Cardiac fibroblast (primary cell): Measurements from ENCODE around the gene RPS16.
"Not testable (repeated sequence)": the region's sequence is repeated elsewhere in the genome, so short reads cannot be mapped to it uniquely, and the experiment has no call there.

Experiments used
- DNase-seq, 2 donors: peaks; one replicate each; pipeline versions ENCODE4 v3.0.0 to v3.0.0-alpha.2; 2010; ENCODE audit warnings: low read depth in 2 of 2
- H3K4me3 ChIP-seq, 2 donors: replicated peaks in 1 of 2; 1 replicate in 1 of 2; 2 replicates in 1 of 2; pipeline ENCODE4 v1.5.1; 2011; ENCODE audit warnings: low read depth in 2 of 2, low read length in 2 of 2, mild to moderate bottlenecking in 2 of 2, moderate library complexity in 1 of 2
- TF ChIP-seq, protein P1 (sequence below): IDR thresholded peaks from one replicate; pipeline ENCODE4 v1.5.1; 2011; ENCODE audit warnings: low read depth, mild to moderate bottlenecking, low read length, inconsistent platforms

The RPS16 gene

DNA sequence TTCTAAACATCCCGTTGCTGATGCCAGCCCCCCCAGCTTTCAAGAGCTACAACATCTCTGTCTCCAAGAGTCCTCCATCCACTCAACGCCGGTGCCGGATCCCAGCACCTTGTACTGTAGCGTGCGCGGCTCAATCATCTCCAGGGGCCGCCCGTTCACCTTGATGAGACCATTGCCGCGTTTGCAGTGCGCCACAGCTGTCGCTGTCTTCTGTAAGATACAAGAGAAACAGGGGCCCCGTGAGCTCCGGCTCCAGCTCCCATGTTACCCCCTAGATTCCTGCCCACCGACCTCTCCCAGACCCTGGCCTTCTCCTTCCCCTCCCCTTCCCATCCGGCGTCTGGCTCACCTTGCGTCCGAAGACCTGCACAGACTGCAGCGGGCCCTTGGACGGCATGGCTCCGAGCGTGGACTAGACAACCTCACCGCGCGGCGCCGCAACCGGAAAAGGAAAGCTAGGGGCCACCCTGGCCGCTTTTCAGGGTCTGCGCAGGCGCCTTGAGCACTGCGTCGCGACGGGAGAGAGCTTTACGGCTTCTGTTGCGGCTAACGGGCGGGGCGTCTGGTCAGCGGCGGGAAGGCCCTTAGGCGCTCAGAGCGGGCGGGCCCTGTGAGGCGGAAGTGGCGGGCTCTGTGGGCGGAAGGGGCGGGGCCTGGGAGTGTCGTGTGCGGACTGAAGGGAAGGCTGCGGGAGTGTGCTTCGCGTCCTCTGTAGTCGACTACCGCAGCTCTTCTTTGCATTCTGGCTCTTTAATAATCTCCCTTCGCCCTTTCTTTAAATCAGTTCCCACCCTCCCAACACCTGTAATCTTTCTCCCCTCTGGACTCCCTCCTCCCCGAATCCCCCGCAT lies at the start of gene RPS16:
TSS of gene RPS16 (minus strand) at position 451 of the 851 bp plus-strand sequence. CDS start at position 397, 54 bp downstream.
- DNase-seq = peak; percentile 98 to 99
- TF ChIP-seq, protein P1, sequence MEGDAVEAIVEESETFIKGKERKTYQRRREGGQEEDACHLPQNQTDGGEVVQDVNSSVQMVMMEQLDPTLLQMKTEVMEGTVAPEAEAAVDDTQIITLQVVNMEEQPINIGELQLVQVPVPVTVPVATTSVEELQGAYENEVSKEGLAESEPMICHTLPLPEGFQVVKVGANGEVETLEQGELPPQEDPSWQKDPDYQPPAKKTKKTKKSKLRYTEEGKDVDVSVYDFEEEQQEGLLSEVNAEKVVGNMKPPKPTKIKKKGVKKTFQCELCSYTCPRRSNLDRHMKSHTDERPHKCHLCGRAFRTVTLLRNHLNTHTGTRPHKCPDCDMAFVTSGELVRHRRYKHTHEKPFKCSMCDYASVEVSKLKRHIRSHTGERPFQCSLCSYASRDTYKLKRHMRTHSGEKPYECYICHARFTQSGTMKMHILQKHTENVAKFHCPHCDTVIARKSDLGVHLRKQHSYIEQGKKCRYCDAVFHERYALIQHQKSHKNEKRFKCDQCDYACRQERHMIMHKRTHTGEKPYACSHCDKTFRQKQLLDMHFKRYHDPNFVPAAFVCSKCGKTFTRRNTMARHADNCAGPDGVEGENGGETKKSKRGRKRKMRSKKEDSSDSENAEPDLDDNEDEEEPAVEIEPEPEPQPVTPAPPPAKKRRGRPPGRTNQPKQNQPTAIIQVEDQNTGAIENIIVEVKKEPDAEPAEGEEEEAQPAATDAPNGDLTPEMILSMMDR = no peak
- H3K4me3 ChIP-seq = peak within 1 kb of the TSS; percentile 93 to 98

DNA sequence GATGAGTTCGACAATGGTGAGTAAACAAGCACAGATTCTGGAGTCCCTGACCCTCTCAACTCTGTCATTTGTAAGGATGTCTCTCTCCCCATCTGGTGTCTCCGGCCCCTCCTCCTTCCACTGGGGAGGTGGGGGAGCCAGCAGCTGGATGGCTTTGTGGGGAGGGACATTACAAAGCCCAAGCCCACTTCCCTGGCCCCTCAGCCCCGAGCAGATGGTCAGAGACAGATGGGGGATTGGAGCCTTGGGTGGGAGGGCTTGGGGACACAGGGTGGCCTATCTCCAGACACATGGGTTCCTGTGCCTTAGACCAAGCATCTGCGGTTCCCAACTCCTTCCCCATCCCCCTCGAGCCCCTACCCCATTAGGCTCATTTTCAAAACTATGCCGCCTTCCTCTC lies 47.4 kb upstream of the RPS16 start:
- no peak overlapping the region for H3K4me3 ChIP-seq
- DNase-seq = no peak
- TF ChIP-seq, protein P1 = no peak

DNA sequence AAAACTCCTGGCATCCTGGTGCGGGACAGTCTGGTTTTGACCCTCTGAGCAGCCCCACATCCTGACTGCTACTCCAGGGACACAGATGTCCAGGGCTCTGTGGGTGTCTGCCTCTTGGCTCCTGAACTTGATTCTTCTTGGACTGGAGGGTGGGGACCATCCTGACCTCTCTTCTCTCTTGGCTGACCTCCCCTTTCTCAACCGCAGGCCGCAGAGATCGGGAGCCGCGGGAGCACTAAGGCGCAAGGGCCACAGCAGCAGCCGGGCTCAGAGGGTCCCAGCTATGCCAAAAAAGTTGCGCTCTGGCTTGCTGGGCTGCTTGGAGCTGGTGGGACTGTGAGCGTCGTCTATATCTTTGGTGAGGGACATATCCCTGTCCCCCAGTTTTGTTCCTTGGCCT lies 45.9 kb upstream of the RPS16 start:
- no peak for DNase-seq
- TF ChIP-seq, protein P1 = no peak

DNA sequence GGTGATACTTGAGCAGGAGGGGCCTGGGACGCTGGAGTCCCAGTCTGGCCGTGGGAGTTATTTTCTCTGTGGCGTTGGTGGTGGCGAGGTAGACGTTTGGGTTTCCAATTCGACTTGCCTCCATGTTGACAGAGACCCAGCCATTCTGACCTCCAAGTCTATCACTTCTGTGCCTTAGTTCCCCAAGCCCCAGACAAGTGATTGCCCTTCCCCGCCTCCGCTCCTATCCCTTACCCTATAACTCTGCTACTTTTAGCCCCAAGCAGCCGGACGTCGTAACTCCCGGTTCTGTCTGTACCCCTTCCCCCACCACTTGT lies 45.4 kb upstream of the RPS16 start:
- TF ChIP-seq, protein P1 = no peak
- peak overlapping the region; percentile 99 to 100 for H3K4me3 ChIP-seq
- DNase-seq = no peak

More for the DNA sequence above, 45.9 kb upstream of the RPS16 start:
- H3K4me3 ChIP-seq = peak overlapping the region; percentile 99 to 100

DNA sequence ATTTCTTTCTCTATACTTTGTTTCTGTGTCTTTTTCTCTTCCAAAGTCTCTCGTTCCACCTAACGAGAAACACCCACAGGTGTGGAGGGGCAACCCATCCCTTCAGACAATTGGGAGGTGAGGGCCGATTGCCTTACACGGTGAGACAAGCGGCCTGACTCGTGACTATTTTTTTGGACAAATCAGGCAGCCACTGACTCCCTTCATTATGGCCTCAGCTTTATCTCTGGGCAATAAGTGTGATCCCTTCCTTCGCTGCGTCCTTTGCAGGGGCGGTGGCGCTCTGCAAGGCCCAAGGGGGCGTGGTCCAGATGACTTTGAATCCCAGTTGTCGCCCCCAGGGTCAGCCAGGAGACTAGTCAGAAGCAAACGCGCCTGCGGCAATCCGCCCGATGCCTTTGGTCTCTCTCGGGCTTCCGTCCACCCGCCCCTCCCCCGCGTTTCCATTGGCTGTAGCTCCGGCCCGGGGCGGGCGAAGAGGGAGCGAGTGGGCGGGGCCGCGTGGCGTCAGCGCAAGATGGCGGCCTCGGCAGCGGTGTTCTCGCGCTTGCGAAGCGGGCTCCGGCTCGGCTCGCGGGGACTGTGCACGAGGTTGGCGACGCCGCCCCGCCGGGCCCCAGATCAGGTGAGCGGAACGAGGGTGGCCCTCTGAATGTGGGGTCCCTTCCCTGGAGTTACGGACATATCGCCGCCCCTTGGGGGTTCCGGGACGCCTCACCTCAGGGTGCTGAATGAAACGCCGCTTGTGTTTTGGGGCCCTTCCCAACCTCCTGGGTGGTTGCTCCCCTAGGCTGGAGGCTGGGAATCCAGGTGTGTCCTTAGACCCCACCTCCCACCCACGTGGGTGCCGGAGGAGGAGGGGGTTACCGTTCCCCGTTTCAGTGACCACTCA lies 44.8 kb upstream of the RPS16 start, which contains the start of gene TIMM50:
TSS of gene TIMM50 (plus strand) at position 502 of the 892 bp plus-strand sequence. CDS start at position 518, 16 bp downstream.
- TF ChIP-seq, protein P1 = no peak
- DNase-seq = peak; percentile 91 to 94
- H3K4me3 ChIP-seq = peak within 1 kb of the TSS; percentile 99 to 100

DNA sequence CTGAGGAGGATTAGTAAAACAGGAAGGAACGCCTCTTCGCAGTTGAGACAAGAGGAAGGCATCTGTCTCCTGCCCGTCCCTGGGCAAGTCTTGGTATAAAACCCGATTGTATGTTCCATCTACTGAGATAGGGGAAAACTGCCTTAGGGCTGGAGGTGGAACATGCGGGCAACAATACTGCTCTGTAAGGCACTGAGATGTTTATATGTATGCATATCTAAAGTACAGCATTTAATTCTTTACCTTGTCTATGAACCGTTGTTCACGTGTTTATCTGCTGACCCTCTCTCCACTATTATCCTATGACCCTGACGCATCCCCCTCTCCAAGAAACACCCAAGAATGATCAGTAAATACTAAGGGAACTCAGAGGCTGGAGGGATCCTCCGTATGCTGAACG lies 44.2 kb upstream of the RPS16 start:
- no peak for DNase-seq
- TF ChIP-seq, protein P1 = no peak
- H3K4me3 ChIP-seq = no peak overlapping the region

DNA sequence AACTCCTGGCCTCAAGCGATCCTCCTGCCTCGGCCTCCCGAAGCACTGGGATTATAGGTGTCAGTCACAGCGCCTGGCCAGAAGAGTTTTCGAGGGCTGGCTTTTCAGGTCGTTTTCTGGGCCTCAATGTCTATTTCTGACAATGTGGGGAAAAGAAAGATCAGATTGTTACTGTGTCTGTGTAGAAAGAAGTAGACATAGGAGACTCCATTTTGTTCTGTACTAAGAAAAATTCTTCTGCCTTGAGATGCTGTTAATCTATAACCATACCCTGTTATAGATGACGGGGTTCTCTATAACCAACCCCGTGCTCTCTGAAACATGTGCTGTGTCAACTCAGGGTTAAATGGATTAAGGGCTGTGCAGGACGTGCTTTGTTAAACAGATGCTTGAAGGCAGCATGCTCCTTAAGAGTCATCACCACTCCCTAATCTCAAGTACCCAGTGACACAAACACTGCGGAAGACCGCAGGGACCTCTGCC lies 43.6 kb upstream of the RPS16 start:
- H3K4me3 ChIP-seq = not testable (repeated sequence)

More for the DNA sequence above, 43.6 kb upstream of the RPS16 start:
- DNase-seq = not testable (repeated sequence)
